Stimulated activated CD8-positive, alpha-beta memory T cell treated with anti-CD3 and anti-CD28 coated beads, Interleukin-12 subunit alpha, Interleukin-12 subunit beta, amount 100 ng/mL, for 24 hours (primary cell): ENCODE data around the gene ADAMTS2.

Experiments used
- DNase-seq: peaks from one replicate; pipeline ENCODE4 v3.0.0-alpha.2; 2020; ENCODE audit errors: extremely low read depth

ADAMTS2 gene

DNA sequence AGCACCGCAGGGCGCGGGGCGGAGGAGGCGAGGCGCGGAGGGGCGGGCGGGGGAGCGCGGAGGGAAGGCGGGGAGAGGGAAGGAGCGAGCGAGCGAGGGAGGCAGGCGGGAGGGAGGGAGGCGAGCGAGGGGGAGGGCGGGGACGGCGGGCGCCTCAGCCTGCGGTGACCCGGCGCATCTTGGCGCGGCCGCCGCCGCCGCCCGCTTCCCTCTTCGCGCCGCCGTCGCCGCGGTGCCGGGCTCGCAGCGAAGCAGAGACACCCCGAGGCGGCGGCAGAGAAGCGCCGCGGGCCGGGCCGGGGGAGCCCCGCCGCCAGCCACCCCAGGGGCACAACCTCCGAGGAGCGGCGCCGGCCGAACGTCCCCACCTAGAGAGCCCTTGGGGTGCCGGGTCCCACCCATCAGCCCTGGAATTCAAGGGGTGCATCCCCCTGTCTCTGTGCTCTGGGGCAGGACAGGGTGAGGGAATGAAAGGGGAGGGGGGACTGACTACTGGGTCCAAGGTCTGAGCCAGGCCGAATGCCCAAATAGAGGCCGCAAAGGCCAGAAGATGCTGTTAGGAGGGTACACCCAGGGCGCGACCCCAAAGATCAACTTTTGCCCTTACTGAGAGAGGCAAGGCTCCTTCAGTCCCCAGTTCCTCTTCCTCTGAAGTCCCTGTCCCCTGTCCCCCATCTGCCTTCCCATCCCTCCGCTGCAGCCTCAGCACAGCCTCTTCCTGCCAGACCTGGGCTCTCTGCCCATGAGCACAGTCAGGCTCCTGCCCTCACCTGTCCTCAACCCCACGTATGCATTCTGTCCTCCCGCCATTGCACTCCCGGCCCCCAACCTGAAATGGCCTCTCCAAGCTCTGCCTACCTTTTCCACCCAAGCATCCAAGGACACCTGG lies at the start of gene ADAMTS2:
Gene ADAMTS2, minus strand, starts transcription at position 29 of the 889 bp plus-strand sequence. CDS start 133 bp downstream, outside the sequence.
- DNase-seq, result no peak

DNA sequence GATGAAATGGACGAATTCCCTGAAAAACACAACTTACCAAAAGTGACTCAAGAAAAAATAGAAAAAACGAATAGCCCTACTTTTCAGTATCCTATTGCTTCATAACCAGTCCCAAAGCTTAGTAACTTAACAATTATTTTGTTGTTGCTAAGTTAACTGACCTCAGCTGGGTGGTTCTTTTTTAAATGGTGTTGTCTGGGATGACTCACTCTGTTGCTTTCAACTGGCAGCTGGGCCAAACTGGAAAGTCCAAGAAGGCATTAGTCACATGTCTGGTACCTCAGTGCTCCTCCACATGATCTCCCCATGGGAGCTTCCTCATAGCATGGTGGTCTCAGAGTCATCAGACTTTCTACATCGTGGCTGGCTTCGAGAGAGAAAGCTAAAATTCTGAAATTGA lies 47.8 kb upstream of the ADAMTS2 start:
- DNase-seq, result no peak

DNA sequence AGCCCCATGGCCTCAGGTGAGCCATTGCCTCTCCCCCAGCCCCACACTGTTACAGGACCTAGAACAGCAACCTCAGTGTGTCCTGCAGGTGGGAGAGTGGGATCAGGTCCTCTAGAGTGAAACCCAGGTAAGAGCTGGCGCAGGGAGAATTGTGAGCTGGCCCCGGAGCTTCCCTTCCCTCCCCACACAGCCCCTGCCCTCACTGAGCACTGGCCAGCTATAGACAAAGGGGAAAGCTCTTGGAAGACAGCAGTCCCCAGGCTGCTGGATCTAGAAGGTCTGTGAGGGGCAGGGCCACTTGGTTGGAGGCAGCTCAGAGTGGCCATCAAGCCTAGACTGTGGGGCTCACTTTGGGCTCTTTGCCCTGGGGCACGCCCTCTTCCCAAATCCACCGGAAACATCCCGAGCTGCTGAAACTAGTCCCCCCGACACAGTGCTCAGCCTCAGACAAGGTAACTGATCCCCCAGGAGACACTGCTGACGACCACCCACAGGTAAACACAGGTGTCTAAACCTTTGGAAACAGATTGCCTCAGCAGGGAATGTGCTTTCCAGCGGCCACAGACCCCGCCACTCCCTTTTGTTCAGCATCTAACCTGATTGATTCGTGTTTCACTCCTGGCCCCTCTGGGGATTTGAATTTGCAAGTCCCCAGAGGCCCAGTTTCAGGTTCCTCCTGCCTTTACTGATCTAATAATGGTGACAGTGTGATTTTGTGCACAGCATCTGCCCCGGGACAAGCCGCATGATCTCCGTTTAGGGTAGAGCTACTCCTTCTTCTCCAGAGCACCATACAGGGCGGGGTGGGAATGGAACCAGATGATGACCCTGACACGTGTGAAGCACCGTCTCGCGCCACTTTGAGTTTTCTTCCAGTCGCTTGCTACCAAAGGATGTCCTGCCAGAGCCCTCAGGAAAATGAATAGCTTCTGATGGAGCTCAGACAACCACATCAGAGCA lies 42.2 kb upstream of the ADAMTS2 start:
- no peak for DNase-seq

DNA sequence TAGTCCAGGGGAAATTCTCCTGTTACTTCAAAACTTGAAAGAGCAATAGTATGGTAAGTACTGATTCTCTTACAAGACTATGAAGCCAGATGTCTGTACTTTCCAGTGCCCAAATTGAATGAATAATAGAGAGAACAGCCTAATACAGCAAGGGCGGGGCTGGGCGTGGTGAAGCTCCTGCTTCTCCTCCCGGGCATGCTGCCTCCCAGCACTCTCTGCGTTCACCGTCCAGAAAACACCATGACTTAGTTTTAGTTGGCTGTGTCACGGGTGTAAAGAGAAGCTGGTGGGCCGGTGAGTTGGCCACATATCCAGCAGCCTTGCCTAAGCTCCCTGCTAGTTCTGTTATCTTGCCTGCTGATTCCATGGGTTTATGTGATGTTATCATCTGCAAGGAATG lies 40.7 kb upstream of the ADAMTS2 start:
- DNase-seq, result no peak

DNA sequence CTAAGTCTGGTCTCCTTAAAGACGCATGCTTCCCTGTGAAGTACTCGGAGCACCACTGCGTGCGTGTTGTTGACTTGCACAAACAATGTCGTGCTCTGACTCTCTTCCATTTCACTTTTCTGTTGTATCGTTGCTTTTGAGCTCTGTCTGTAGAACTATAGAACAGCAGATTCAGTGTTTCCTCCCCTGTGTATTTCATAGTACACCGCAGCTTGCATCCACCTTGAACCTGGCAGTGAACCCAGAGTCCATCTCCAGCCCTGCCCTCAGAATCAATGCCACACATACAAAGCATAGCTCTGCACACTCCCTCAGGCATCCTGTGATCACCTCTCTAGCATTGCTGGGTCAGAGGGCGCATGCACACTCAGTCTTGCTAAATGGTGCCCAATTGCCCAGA lies 37.2 kb upstream of the ADAMTS2 start:
- no peak for DNase-seq

DNA sequence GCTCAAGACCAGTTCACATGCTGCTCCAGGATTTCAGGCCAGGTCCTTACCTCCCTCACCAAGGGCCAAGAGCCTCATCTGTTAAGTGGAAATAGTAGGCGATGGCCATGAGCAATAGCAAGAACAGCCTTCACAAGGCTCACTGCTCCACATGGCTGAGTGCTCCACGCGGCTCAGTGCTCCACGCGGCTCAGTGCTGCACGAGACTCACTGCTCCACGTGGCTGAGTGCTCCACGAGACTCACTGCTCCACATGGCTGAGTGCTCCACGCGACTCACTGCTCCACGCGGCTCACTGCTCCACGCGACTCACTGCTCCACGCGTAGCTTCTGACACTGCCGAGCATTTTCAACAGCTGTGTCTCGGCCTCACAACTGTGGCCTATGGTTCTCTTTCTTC lies 36.4 kb upstream of the ADAMTS2 start:
- DNase-seq, result no peak

DNA sequence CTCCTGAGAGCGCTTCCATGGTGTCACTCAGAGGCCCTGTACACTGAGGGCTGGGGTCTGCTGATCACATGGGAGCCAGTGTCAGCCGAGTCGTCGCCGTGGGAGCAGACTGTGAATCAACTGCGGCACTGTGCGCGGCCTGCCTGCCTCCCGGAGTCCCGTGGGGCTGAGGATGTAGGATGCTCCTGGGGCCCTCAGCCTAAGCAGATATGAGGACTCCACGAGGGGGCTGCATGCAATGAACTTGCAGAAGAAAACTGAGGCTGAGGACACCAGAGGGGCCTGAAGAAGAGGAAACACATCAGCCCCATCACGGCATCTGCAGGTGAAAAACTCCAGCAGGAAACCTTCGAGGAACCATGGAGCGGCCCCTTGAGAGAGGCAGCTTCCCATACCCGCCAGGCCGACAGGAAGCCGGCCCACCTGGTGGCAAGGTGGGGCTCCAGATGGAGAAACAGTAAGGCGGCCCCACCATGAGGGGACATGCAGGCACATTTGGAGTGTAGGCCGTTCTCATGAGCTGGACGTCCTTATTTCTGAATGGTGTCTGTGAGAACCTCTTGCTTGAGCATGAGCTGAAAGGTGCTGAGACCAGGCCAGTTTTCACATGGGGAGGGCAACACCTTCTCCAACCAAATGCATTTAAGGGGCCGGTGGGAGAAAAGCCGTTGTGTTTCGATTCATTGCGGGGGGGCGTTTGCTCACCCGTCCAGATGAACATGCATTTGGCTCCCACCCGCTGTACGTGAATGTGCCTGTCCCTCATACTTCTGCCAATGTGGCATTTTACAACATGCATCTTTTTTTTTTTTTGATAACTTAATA lies 35.2 kb upstream of the ADAMTS2 start:
- no peak for DNase-seq

DNA sequence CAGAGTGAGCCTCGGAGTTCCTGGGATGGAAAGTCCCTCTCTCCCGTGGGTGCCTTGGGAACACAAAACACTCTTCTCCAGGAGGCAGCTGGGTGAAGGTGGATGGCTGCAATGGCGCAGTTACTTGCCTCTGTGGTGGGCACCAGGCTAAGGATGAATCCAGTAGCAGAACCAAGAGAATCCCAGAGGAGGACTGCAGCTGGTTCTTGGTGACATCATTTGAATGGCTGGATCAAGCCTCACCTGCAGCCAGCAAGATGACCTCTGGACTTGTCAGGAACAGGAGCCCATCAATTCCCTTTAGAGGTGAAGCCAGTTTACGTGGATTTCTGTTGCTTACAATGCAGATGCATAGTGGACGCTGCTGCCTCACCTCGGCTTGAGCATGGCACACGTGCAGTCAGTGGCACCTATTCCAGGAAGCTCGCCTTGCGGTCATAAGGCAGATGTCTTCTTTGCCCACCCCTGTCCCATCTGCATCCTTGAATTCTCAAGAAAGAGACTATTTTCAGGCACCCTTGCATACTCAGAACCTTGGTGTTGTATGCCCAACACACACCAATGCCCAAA lies 34.1 kb upstream of the ADAMTS2 start:
- no peak for DNase-seq

DNA sequence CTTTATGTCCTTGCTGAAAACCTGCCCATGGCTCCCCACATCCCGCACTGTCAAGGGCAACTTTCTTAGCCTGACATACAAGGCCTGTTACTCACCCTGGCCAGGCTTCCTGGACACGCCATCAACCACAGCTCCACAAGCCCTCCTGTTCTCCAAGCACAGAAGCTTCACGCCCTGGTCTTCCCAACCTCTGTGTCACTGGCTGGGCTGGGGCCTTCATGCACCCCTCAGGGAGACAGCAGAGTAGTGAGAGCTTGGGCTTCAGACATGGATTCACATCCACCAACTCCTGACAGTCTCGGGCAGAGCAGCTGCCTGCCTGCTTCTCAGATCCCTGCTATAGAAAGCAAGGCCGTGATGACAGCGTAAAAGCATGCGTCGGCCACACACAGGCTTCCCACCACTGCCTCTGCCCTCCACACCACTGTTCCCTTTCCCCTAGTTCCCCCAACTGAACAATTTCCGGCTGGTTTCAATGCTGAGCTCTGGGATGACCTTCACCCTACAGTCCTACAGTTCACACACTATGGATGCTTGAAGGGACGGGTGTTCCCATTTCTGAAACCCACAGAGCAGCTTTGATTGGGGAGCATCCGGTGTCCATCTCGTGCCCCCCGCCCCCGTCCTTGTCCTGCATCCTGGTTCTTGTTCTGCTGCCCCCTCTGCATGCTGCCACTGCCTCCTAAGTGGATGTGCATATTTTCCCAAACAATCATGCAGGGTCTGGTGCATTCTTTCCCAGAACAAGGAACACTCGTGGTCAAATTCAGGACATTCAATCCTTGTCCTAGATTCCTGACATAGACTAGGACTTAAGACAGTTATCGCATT lies 33.4 kb upstream of the ADAMTS2 start:
- DNase-seq, result no peak

DNA sequence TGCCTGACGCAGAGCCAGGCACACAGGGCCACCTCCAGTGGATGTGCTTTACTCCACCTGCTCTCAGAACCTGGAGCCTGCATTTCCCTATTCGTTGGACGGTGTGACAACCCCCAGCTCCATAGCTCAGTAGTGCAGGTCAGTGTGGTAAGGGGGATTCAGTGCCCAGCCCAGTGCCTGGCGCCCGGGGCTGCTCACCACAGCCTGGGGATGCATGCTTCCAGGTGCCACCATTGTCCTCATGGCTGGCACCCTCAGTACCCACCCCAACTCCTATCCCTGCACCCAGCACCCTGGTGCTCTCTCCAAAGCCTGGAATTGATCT lies 32.8 kb upstream of the ADAMTS2 start:
- DNase-seq, result no peak

DNA sequence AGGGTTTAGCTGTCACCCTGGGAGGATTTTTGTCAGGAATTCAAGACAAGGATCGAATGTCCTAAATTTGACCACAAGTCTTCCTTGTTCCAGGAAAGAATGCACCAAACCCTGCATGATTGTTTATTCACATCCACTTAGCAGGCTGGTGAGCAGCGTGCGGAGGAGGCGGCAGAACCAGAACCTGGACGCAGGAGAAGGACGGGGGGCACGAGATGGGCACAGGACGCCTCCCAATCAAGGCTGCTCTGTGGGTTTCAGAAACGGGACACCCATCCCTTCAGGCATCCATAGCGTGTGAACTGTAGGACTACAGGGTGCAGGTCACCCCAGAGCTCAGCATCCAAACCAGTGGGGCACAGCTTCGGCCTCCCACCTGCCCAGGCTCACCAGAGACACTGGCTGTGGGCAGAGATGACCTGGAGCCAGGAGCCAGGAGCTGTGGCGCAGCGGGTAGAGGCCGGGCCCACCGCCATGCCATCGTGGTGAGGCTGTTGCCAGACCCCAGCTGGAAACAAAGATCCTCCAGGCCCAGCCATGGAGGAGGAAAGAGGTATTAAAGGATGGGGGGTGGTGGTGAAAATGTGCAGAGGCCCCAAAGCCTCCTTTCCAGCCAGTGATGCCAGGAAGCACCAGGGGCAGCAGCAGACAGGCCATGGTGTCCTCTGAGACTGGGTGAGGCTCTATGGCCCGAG lies 32.3 kb upstream of the ADAMTS2 start:
- DNase-seq, result no peak

DNA sequence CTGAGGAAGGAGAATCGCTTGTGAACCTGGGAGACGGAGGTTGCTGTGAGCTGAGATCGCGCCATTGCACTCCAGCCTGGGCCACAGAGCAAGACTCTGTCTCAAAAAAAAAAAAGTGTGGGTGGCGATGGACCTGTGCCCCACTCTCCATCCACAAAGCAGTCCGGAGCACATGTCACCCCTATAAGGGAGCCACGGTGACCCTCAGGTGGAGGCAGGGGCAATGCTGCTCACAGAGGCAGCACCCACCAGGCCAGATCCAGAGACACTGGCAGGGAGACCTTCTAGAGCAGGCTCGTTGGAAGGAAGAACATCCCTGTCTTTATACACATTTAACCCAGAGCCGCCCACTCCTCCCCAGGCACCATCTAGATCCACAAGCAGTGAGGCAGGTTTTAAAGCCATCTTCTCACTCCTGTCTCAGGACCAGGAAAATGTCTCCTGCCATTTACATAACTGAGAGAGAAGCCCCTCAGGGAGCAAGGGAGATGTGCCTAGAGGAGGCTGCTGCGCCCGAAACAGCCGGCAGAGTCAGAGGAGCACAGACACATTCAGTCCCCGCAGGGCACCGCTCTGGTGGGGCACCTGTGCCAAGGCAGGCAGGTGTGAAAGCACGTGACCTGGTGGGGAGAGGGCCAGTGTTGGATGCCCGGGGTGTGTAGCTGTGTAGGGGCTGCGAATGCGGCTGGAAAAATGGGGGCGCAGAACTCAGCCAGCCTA lies 31.6 kb upstream of the ADAMTS2 start:
- no peak for DNase-seq

DNA sequence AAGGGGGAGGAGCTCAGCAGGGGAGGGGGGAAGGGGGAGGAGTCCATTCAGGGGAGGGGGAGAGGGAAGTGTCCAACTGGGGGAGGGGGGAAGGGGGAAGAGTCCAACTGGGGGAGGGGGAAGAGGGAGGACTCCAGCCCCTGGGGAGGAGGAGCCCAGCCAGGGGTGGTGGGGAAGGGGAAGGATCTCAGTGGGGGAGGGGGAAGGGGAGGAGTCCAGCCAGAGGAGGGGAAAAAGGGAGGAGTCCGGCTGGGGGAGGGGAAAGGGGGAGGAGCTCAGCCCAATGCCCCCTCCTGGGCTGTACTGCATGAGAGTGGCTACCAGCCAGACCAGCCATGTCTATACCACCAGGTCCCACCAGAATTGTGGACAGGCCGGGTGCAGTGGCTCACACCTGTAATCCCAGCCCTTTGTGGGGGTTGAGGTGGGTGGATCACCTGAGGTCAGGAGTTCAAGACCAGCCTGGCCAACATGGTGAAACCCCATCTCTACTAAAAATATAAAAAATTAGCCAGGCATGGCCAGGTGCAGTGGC lies 30.6 kb upstream of the ADAMTS2 start:
- no peak for DNase-seq

DNA sequence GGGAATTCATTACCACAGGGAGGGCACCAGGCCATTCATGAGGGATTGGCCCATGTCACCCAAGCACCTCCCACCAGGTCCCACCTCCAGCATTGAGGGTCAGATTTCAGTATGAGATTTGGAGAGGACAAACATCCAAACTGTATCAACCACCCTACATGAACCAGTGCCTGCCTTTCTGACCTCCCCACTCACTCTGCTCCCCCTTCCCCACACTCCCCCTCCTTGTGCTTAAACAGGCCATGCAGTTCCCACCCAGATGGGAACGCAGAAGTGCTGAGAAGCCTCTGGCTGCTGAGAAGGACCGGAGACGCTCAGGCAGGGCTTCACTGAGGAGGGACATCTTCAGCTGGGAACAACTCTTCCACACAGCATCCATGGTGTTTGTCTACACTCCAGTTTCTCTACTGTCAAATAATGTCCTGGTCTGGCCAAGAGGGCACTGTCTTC lies 30.0 kb upstream of the ADAMTS2 start:
- no peak for DNase-seq

DNA sequence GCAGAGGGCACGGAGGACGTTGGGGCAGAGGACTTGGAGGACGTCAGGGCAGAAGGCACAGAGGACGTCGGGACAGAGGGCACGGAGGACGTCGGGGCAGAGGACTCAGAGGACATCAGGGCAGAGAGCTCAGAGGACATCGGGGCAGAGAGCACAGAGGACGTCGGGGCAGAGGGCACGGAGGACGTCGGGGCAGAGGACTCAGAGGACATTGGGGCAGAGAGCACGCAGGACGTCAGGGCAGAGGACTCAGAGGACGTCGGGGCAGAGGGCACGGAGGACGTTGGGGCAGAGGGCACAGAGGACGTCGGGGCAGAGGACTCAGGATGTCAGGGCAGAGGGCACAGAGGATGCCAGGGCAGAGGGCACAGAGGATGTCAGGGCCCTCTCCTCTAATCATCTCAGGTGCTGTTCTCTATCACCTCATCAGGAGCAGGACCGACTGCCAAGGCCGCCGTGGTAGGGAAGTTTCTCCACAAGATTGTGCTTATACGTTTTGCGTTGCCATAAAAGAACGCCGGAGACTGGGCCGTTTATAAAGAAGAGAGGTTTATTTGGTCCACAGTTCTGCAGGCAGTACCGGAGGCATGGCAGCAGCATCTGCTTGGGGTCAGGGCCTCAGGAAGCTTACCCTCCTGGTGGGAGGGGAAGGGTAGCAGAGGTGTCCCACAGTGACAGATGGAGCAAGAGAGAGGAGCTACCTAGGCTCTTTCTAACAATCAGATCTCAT lies 29.4 kb upstream of the ADAMTS2 start:
- no peak for DNase-seq

DNA sequence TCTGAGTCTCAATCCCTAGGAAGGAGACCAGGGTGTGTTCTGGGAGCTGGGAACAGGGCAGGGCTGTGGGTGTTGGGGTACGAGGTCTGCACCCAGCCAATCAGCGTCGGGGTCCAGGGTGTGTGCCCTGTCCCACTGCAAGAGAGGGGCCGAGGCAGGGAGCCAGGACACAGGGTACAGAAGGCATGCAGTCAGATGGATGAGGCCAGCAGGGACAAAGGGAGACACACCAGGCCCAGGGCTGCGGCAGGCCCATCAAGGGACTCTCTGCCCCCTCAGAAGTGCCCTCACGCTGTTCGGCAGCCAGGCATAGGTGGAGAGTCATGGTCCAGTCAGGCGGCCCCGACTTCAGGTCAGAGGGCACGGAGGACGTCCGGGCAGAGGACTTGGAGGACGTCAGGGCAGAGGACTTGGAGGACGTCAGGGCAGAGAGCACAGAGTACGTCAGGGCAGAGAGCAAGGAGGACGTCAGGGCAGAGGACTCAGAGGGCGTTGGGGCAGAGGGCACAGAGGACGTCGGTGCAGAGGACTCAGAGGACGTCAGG lies 28.8 kb upstream of the ADAMTS2 start:
- no peak for DNase-seq

DNA sequence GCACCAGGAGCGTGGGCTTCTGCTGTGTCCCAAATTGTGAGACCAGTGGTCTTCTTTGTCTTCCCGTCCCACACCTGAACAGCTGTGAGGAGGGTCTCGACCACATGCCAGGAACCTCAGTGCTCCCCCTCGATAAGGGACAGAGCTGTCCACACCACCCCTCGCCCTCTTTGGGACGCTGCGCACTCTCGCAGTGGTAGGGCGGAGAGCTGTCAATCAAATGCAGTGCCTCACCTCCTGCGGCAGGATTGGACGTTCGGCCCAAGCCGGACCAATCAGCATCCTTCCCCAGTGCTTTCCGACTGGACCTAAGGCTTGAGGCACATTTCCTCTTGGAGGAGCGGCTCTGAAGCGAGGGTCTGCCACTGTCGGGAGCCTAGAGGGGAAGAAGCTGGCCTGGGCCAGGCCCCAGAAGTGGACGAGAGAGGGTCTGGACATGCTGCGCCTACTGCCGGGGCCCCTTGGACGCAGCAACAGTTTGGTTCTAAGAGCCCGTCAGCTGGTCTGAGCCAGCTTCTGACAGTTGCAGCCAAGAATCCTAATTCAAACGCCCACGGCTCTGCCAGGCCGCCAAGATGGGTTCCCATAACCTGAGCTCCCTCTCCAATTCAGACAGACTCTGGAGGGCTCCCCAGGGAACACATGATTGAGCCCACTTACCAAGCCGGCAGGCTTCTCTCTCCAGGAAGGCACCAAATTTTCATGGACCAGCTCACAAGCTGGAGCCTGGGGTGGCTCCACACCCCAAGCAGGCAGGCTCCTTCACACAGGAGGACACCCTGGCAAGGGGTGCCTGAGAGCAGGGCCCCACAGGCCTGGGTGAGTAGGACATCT lies 28.1 kb upstream of the ADAMTS2 start:
- no peak for DNase-seq
